Activated T-helper 2 cell treated with anti-CD3 and anti-CD28 coated beads, Interferon-gamma antibody, Interleukin-2, Interleukin-4, amounts not matched to agents 10 μg/mL and 5 μg/mL and 100 μg/mL, durations not matched to agents 14 hours and 24 hours and 36 hours (primary cell): Measurements from ENCODE around the gene TNS3. TPM values are rescaled to one million over a fixed set of nuclear protein-coding genes. Genes with fewer than 3 reads are reported as not detected.
A peak's percentile ranks its signal among the peaks of the same experiment; 100 is the strongest.
"Not testable (repeated sequence)": the region's sequence is repeated elsewhere in the genome, so short reads cannot be mapped to it uniquely, and the experiment has no call there.

Source experiments
- DNase-seq: peaks from one replicate; pipeline ENCODE4 v3.0.0; 2021; ENCODE audit warnings: low spot score
- H3K27ac Mint-ChIP-seq: one replicate; pipeline ENCODE4 v1.8.0; 2021; ENCODE audit warnings: mixed read lengths
- H3K27me3 Mint-ChIP-seq: one replicate; pipeline ENCODE4 v1.8.0; 2021; ENCODE audit warnings: low read depth, mixed read lengths
- H3K36me3 Mint-ChIP-seq: one replicate; pipeline ENCODE4 v1.8.0; 2021; ENCODE audit warnings: low read depth, mixed read lengths
- H3K4me1 Mint-ChIP-seq: one replicate; pipeline ENCODE4 v1.8.0; 2021; ENCODE audit warnings: low read depth, mixed read lengths
- H3K4me3 Mint-ChIP-seq: one replicate; pipeline ENCODE4 v1.8.0; 2021; ENCODE audit warnings: low read depth, mild to moderate bottlenecking, moderate library complexity, mixed read lengths
- H3K9me3 Mint-ChIP-seq: one replicate; pipeline ENCODE4 v1.8.0; 2021; ENCODE audit warnings: mixed read lengths
- intact Hi-C: fragments of 100-400 bp; cut with micrococcal nuclease; formaldehyde crosslinking; loops from one replicate; pipeline ENCODE4 v1.15.1; 2023
- total RNA-seq: library from RNA; stranded (reverse); gene quantifications from 2 replicates; pipeline ENCODE4 v1.2.3, GENCODE V29; 2022

The TNS3 gene
- total RNA-seq, 1 donor from 2014 or later = 5.3 TPM

GRCh38 chr7:47477191-47478016 lies 104.5 kb downstream of the TNS3 start:
- no peak overlapping the region for H3K27ac Mint-ChIP-seq
- intact Hi-C loops = no loop called here
- no peak for DNase-seq
- peaks cover 22% of the 10 kb centered on the region for H3K4me1 Mint-ChIP-seq
- no peaks in the 10 kb centered on the region for H3K36me3 Mint-ChIP-seq
- H3K4me3 Mint-ChIP-seq = no peak overlapping the region
- H3K9me3 Mint-ChIP-seq = no peaks in the 10 kb centered on the region
- no peaks in the 10 kb centered on the region for H3K27me3 Mint-ChIP-seq

DNA sequence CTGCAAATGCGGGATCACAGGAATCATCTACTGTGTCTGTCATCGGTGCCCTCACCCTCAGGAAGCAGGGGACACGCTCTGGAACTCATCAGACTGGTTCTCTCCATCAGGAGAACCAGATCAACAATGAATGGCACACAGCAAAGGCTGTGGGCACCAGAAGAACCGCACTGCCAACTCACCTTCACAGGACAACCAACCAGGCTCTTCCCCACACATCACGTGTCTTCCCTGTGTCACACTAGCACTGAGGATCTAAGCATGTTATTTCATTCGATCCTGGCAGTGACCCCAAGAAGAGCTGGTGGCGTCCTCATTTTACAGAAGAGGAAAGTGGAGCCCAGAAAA lies 106.1 kb downstream of the TNS3 start:
- no peak overlapping the region for H3K4me3 Mint-ChIP-seq
- no peaks in the 10 kb centered on the region for H3K36me3 Mint-ChIP-seq
- peaks cover 8% of the 10 kb centered on the region for H3K4me1 Mint-ChIP-seq
- intact Hi-C loops = loop anchor here (2.0 kb wide), 1 partner anchor 185 kb away; no protein-coding TSS in a partner anchor
- H3K27ac Mint-ChIP-seq = no peak overlapping the region
- DNase-seq = no peak
- no peaks in the 10 kb centered on the region for H3K9me3 Mint-ChIP-seq
- no peaks in the 10 kb centered on the region for H3K27me3 Mint-ChIP-seq

DNA sequence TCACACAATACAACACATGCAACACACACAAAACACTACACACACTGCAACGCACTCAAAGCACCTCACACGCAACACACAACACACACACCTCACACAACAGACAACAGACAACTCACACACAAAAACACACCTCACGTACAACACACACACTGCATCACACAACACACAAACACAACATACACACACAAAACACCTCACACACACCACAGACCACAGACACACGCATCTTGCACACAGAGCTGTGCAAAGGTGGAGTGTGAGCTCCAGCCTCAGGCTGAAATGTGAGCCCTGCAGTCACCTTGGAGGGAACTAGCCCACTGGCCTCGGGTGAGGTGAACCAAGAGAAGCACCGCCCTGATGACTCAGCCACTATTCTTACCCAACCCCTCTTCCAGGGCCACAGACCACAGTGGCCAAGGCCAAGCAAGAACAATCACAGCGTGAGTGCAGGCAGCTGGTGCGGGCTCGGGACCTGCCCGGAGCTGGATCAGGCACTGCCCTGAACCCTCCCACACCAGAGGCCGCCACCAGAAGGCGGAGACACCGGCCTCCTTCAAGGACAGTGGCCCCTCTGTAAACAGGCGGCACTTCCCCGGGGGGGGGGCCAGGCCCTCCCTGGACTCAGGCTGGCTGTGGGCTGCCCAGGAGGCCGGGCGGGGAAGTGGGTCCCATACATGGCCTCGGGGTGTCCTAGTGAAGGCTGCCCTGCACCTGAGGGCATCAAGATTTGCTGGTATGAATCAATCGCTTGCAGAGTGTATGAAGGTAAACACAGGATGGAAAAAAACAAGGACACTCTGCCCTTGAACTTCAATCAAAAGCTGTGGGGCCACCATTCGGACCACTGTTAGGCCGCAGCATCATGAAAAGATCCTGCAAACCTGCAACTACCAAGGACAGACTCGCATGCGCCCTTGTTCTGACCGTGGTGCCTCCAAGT lies 106.7 kb downstream of the TNS3 start:
- H3K27ac Mint-ChIP-seq = no peak overlapping the region
- no peaks in the 10 kb centered on the region for H3K27me3 Mint-ChIP-seq
- DNase-seq = peak; percentile 9
- H3K4me3 Mint-ChIP-seq = no peak overlapping the region
- peaks cover 2% of the 10 kb centered on the region for H3K4me1 Mint-ChIP-seq
- intact Hi-C loops = loop anchor here (2.0 kb wide), 1 partner anchor 184 kb away; no protein-coding TSS in a partner anchor
- H3K36me3 Mint-ChIP-seq = no peaks in the 10 kb centered on the region
- no peaks in the 10 kb centered on the region for H3K9me3 Mint-ChIP-seq

DNA sequence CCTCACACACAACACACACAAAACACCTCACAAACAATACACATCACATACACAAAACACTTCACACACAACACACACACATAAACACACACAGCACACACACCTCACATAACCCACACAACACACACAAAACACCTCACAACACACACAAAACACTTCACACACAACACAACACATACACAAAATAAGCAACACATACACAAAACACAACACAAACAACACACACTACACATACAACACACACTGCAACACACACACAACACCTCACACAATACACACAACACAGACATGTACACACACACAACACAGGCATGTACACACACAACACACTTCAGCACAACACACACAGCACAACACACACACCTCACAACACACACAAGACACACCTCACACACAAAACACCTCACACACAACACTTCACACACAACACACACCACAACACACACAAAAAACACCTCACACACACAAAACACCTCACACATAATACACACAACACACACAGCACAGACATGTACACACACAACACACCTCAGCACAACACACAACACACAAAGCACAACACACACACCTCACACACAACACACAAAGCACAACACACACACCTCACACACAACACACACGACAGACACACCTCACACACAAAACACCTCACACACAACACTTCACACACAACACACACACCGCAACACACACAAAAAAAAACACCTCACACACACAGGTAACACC lies 107.5 kb downstream of the TNS3 start:
- intact Hi-C loops = loop anchor here (2.0 kb wide), 1 partner anchor 184 kb away; no protein-coding TSS in a partner anchor
- Mint-ChIP-seq H3K4me1 (peaks cover 2% of the 10 kb centered on the region), H3K4me3 (no peak overlapping the region), H3K9me3 (no peaks in the 10 kb centered on the region), H3K27ac (no peak overlapping the region), H3K36me3 (no peaks in the 10 kb centered on the region), H3K27me3 (no peaks in the 10 kb centered on the region)
- no peak for DNase-seq

GRCh38 chr7:47473499-47474210 lies 108.3 kb downstream of the TNS3 start:
- DNase-seq = no peak
- H3K4me1 Mint-ChIP-seq = peaks cover under 1% of the 10 kb centered on the region
- H3K4me3 Mint-ChIP-seq = no peak overlapping the region
- H3K27me3 Mint-ChIP-seq = no peaks in the 10 kb centered on the region
- H3K9me3 Mint-ChIP-seq = no peaks in the 10 kb centered on the region
- intact Hi-C loops = loop anchor here (2.0 kb wide), 1 partner anchor 183 kb away; no protein-coding TSS in a partner anchor
- H3K36me3 Mint-ChIP-seq = no peaks in the 10 kb centered on the region
- no peak overlapping the region for H3K27ac Mint-ChIP-seq

DNA sequence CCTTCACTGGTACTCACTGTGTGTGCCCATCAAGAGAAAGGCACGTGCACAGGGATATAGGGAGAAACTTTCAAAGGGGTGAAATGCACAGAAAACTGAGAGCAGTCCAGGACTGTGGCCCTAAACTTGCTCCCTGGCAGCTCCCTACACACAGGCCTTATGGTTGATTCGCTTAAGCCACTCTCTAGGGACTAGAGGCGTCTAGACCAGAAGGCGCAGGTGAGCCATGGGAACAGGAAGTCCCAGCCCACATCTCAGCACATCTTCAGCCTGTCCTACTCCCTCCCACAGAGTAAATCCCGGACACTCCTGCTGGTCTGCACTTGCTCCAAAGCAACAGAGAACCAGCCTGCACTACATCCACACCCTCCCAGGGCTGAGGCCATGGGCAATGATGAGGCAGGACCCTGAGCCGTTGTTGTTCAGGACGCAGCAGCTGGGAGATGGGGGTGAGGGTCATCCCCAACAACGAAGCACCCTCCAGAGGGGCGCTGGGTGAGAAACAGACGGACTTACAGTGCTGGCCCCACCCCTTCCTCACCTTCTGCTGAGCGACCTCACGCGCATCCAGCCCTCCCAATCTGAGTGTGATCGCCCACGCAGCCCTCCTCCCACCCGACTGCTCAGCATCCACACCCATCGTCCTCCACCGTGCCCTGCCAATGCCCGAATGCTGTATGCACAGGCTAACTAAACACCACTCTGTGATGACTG lies 109.3 kb downstream of the TNS3 start:
- H3K4me3 Mint-ChIP-seq = no peak overlapping the region
- H3K27ac Mint-ChIP-seq = no peak overlapping the region
- H3K27me3 Mint-ChIP-seq = no peaks in the 10 kb centered on the region
- no peaks in the 10 kb centered on the region for H3K36me3 Mint-ChIP-seq
- intact Hi-C loops = no loop called here
- H3K9me3 Mint-ChIP-seq = no peaks in the 10 kb centered on the region
- no peaks in the 10 kb centered on the region for H3K4me1 Mint-ChIP-seq
- DNase-seq = no peak

GRCh38 chr7:47471831-47472230 lies 110.1 kb downstream of the TNS3 start:
- no peak for DNase-seq
- Mint-ChIP-seq H3K36me3 (no peaks in the 10 kb centered on the region), H3K9me3 (no peaks in the 10 kb centered on the region), H3K4me1 (no peaks in the 10 kb centered on the region), H3K27me3 (no peaks in the 10 kb centered on the region), H3K4me3 (no peak overlapping the region), H3K27ac (no peak overlapping the region)
- intact Hi-C loops = no loop called here

DNA sequence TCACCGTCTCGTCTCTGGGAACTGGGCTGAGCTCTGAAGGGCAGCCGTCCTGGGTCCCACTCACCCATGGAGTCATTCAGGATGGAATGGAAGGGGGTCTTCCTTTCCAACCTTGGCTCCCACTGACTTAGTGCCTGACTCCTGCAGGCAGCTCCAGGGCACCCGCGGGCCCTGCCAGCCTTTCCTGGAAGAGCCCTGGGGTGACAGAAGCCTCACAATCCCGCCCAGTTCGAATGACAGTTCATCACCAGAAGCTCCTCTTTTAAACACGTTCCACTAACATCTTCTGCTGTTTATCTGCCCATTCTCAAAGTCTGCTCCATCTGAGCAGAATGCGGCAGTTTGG lies 110.6 kb downstream of the TNS3 start:
- intact Hi-C loops = no loop called here
- Mint-ChIP-seq H3K4me1 (no peaks in the 10 kb centered on the region), H3K9me3 (no peaks in the 10 kb centered on the region), H3K4me3 (no peak overlapping the region), H3K36me3 (no peaks in the 10 kb centered on the region), H3K27ac (no peak overlapping the region), H3K27me3 (no peaks in the 10 kb centered on the region)
- DNase-seq = no peak

DNA sequence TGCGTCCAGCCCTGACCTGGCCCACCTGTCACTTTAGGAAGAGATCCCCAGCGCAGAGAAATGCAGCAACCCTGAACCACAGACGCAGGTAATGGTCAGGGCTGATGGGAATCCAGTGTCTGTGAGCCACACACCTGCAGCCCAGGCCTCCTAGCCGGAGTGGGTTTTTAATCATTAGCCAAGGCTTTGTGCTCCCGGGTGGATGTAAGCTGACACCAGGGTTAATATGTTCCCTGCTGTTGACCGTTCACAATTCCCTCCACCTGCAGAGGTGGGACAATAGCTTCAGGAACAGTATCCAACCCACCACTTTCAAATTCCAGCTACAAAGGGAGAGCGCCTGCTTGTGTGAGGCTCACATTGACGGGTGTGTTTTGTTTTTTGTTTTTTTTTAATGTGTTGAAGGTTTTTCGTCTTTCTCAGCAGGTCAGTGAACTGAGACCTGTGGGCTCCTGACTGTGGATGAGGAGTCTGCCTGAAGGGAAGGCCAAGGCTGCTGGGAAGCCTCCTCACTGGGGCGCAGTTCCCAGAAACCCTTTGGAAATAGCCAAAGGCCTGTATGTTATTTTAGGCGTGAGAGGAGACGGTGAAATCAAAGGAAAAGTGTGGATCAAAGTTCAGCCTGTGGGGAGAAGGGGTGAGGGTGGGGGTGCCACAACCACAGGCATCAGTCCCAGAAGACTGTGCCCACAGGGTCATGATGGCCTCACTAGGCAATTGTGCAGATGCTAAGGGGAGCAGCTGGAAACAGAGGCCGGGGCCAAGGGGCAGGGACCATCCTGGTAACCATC lies 111.1 kb downstream of the TNS3 start:
- Mint-ChIP-seq H3K9me3 (no peaks in the 10 kb centered on the region), H3K27me3 (no peaks in the 10 kb centered on the region), H3K36me3 (no peaks in the 10 kb centered on the region), H3K27ac (no peak overlapping the region), H3K4me1 (no peaks in the 10 kb centered on the region), H3K4me3 (no peak overlapping the region)
- no peak for DNase-seq
- intact Hi-C loops = no loop called here

DNA sequence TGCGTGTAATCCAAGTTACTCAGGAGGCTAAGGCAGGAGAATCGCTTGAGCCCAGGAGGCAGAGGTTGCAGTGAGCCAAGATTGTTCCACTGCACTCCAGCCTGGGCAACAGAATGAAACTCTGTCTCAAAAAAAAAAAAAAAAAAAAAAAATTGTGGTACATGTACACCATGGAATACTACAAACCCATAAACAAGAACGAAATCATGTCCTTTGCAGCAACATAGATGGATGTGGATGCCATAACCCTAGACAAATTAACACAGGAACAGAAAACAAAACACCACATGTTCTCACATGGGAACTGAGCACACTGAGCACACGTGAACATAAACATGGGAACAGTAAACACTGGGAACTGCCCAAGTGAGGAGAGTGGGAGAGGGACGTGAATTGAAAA lies 112.1 kb downstream of the TNS3 start:
- H3K4me3 Mint-ChIP-seq, H3K9me3 Mint-ChIP-seq, DNase-seq, H3K36me3 Mint-ChIP-seq, H3K27me3 Mint-ChIP-seq, H3K4me1 Mint-ChIP-seq, intact Hi-C loops, H3K27ac Mint-ChIP-seq: not testable (repeated sequence)

DNA sequence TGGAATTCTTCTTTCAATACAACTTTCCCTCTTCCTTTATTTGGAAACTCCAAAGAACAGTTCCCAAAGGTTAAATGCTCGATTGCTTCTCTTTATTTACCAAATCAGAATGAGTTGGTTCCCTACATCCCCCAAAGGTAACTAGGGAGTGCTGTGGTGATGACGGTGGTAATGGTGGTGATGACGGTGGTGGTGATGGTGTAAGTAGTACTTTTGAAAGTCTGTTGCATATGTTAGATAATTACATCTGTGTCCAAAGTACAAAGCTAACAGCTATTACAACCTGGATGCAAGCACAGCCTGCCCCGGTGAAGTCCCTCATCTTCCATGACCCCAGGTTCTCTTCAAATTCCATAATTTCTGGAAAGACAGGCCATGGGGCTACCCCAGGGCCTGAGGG lies 115.1 kb downstream of the TNS3 start:
- Mint-ChIP-seq H3K27me3 (no peaks in the 10 kb centered on the region), H3K4me3 (no peak overlapping the region), H3K36me3 (no peaks in the 10 kb centered on the region), H3K27ac (no peak overlapping the region), H3K9me3 (no peaks in the 10 kb centered on the region), H3K4me1 (no peaks in the 10 kb centered on the region)
- intact Hi-C loops = no loop called here
- no peak for DNase-seq
